Loucy (cell line): ENCODE measurements around the gene SLC4A4.

Source experiments
- EZH2phosphoT487 ChIP-seq: fragments of 200-600 bp; IDR thresholded peaks from 2 replicates; pipeline ENCODE4 v1.6.1; 2018; ENCODE audit warnings: antibody characterized with exemption, mild to moderate bottlenecking, moderate library complexity, borderline replicate concordance
- TF ChIP-seq, protein P1 (sequence below): fragments of 200-600 bp; sonication (generic); conservative IDR thresholded peaks from 2 replicates; pipeline ENCODE4 v1.5.1; 2014; ENCODE audit warnings: mild to moderate bottlenecking, antibody characterized with exemption, low read length

DNA sequence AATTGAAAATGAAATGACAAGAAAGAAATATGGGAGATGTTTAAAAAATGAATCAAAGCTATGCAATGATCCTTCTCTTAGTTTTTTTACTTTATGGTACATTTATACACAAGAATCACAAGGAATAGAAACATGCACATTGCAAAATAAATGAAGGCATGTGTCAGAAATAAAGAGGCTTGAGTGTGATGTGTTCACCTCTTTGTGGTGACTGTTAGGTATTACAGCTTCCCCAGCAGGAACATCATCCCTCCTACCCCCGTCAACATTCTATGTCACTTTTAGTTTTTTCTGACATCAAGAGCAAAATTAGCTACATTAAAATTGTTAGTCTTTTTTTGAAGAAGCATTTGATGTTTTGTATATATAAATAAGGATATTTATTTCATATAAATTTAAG is 214.8 kb downstream of the SLC4A4 start:
- TF ChIP-seq, protein P1, sequence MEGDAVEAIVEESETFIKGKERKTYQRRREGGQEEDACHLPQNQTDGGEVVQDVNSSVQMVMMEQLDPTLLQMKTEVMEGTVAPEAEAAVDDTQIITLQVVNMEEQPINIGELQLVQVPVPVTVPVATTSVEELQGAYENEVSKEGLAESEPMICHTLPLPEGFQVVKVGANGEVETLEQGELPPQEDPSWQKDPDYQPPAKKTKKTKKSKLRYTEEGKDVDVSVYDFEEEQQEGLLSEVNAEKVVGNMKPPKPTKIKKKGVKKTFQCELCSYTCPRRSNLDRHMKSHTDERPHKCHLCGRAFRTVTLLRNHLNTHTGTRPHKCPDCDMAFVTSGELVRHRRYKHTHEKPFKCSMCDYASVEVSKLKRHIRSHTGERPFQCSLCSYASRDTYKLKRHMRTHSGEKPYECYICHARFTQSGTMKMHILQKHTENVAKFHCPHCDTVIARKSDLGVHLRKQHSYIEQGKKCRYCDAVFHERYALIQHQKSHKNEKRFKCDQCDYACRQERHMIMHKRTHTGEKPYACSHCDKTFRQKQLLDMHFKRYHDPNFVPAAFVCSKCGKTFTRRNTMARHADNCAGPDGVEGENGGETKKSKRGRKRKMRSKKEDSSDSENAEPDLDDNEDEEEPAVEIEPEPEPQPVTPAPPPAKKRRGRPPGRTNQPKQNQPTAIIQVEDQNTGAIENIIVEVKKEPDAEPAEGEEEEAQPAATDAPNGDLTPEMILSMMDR, result peak; percentile 73
- no peak for TF ChIP-seq EZH2phosphoT487
